Liver (tissue), 3 donors: Measurements from ENCODE around the gene DHRSX.

Experiments used
- CTCF ChIP-seq: fragments of 150-350 bp; IDR thresholded peaks from 2 replicates; pipeline ENCODE4 v1.5.1; 2017; ENCODE audit warnings: improper control_type of control experiment, low read depth, low read length; ENCODE audit not compliant: missing input control
- RAD21 ChIP-seq, 2 donors: IDR thresholded peaks; 2 replicates each; pipeline ENCODE4 v1.6.1; 2016; ENCODE audit warnings: antibody characterized with exemption in 2 of 2, mild to moderate bottlenecking in 2 of 2
- REST ChIP-seq: IDR thresholded peaks from 2 replicates; pipeline ENCODE4 v1.6.1; 2016; ENCODE audit warnings: antibody characterized with exemption, mild to moderate bottlenecking
- YY1 ChIP-seq: IDR thresholded peaks from 2 replicates; pipeline ENCODE4 v1.6.1; 2016; ENCODE audit warnings: antibody characterized with exemption, mild to moderate bottlenecking
- donor health status: healthy.
- donor health status: healthy.

DNA sequence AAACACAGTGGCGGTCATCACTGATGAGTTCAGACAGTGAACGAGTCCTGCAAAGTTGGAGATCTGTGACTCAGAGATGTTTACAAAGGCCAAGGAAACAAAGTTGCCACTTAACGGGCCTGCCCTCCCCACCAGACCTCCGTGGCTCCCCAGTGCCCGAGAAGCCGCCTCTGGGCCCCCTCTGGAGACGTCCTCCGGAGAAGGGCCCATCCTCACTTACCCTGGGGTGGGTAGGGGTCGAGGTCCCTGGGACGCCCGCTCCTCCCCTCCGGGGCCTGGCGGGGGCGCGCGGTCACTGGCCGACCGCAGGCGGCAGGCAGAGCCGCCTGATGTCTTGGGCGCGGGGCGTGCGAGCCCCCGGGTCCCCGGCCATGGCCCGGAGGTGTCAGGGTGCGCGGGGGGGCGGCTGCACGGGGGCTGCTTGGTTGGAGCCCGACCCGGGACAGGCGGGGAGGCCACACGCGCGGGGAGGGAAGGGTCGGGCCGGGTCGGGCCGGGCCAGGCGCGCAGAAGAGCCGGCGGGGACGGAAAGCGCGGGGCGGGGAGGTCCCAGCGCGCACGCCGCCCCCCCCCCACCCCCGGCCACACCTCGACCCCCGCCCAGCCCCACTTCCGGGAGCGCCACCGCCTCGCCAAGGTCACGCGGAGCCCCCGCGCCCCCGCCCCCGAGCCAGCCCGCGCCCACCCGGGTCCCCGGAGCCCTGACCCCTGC is 529 bp downstream of the DHRSX start:
- TF ChIP-seq REST = no peak
- no peak for TF ChIP-seq RAD21 (IDR thresholded peaks at IDR 0.05)
- TF ChIP-seq CTCF = peak; percentile 8
- no peak for TF ChIP-seq YY1
